AG10803 (cell line): ENCODE results near the gene EPB41L2.

Source experiments
- DNase-seq: peaks from one replicate; pipeline ENCODE4 v3.0.0; 2010; ENCODE audit warnings: low read depth
- H3K4me3 ChIP-seq: 2 replicates; pipeline ENCODE4 v1.5.1; 2011; ENCODE audit warnings: mild to moderate bottlenecking, low read length, control low read depth
- TF ChIP-seq, protein P1 (sequence below): conservative IDR thresholded peaks from 2 replicates; pipeline ENCODE4 v1.5.1; 2011; ENCODE audit warnings: mild to moderate bottlenecking, low read length, control low read depth, inconsistent platforms

Gene EPB41L2

GRCh38 chr6:131029626-131030297, 33.3 kb downstream of the EPB41L2 start:
- TF ChIP-seq, protein P1, sequence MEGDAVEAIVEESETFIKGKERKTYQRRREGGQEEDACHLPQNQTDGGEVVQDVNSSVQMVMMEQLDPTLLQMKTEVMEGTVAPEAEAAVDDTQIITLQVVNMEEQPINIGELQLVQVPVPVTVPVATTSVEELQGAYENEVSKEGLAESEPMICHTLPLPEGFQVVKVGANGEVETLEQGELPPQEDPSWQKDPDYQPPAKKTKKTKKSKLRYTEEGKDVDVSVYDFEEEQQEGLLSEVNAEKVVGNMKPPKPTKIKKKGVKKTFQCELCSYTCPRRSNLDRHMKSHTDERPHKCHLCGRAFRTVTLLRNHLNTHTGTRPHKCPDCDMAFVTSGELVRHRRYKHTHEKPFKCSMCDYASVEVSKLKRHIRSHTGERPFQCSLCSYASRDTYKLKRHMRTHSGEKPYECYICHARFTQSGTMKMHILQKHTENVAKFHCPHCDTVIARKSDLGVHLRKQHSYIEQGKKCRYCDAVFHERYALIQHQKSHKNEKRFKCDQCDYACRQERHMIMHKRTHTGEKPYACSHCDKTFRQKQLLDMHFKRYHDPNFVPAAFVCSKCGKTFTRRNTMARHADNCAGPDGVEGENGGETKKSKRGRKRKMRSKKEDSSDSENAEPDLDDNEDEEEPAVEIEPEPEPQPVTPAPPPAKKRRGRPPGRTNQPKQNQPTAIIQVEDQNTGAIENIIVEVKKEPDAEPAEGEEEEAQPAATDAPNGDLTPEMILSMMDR, result no peak
- H3K4me3 ChIP-seq, result no peak overlapping the region
- peak; percentile 39 for DNase-seq

GRCh38 chr6:131027326-131027725, 35.7 kb downstream of the EPB41L2 start:
- no peak overlapping the region for H3K4me3 ChIP-seq
- TF ChIP-seq, protein P1, result no peak
- no peak for DNase-seq

GRCh38 chr6:131026243-131026642, 36.8 kb downstream of the EPB41L2 start:
- TF ChIP-seq, protein P1, result no peak
- no peak overlapping the region for H3K4me3 ChIP-seq
- no peak for DNase-seq

GRCh38 chr6:131024565-131024964, 38.5 kb downstream of the EPB41L2 start:
- no peak for DNase-seq
- no peak overlapping the region for H3K4me3 ChIP-seq
- TF ChIP-seq, protein P1, result no peak

GRCh38 chr6:131023834-131024504, 39.1 kb downstream of the EPB41L2 start:
- DNase-seq, result peak; percentile 52
- no peak overlapping the region for H3K4me3 ChIP-seq
- TF ChIP-seq, protein P1, result no peak

DNA sequence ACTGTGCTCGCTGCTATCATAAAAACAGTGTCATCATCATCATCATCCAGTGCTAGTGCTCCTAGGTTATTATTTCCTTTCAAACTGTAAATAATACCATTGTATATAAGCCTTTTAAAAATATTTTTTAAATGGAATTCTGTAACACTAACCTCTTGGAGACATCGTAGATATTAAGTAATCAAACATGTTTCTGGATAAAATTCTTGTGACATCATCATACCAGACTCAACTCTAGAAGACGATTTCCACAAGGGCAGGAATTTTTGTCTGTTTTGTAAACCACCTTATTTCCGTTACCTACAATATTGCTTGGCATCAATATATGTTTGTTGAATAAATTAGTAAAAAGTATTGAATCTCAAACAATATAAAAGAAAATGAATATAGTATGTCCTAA, 40.4 kb downstream of the EPB41L2 start:
- no peak overlapping the region for H3K4me3 ChIP-seq
- no peak for DNase-seq
- TF ChIP-seq, protein P1, result no peak

GRCh38 chr6:131017962-131018361, 45.1 kb downstream of the EPB41L2 start:
- H3K4me3 ChIP-seq, result no peak overlapping the region
- DNase-seq, result no peak
- TF ChIP-seq, protein P1, result no peak
